GM06990 (cell line): ENCODE measurements around the gene KCNH5.

ENCODE experiments used
- DNase-seq: peaks from one replicate; pipeline ENCODE4 v3.0.0-alpha.2; 2011; ENCODE audit not compliant: insufficient read length; ENCODE audit errors: extremely low read depth
- H3K27me3 ChIP-seq: replicated peaks from 2 replicates; pipeline ENCODE4 v1.6.0; 2011; ENCODE audit warnings: low read length; ENCODE audit not compliant: control insufficient read depth, insufficient read depth
- H3K36me3 ChIP-seq: 2 replicates; pipeline ENCODE4 v1.5.1; 2011; ENCODE audit warnings: low read length; ENCODE audit not compliant: control insufficient read depth, insufficient read depth
- H3K4me3 ChIP-seq: replicated peaks from 2 replicates; pipeline ENCODE4 v1.5.1; 2011; ENCODE audit warnings: low read depth, mild to moderate bottlenecking, control low read depth, low read length
- CTCF ChIP-seq: IDR thresholded peaks from 2 replicates; pipeline ENCODE4 v1.5.1; 2011; ENCODE audit warnings: low read length, control low read depth, mild to moderate bottlenecking, inconsistent platforms; ENCODE audit not compliant: insufficient read depth, poor library complexity, severe bottlenecking

KCNH5 gene

GRCh38 chr14:62662811-62663455 is 382.3 kb downstream of the KCNH5 start:
- Histone ChIP-seq H3K27me3 (no peaks in the 10 kb centered on the region), H3K36me3 (no peaks in the 10 kb centered on the region), H3K4me3 (no peak overlapping the region)
- TF ChIP-seq CTCF, result no peak
- no peak for DNase-seq

GRCh38 chr14:62661818-62662217 is 383.4 kb downstream of the KCNH5 start:
- Histone ChIP-seq H3K4me3 (no peak overlapping the region), H3K27me3 (no peaks in the 10 kb centered on the region), H3K36me3 (no peaks in the 10 kb centered on the region)
- no peak for TF ChIP-seq CTCF
- no peak for DNase-seq

- H3K27me3 ChIP-seq, result no peaks in the 10 kb centered on the region
- H3K4me3 ChIP-seq, result no peak overlapping the region
- H3K36me3 ChIP-seq, result no peaks in the 10 kb centered on the region
- DNase-seq, result no peak
- no peak for TF ChIP-seq CTCF
These were observed 386.6 kb downstream of the KCNH5 start for GRCh38 chr14:62658631-62659030.

- Histone ChIP-seq H3K36me3 (no peaks in the 10 kb centered on the region), H3K27me3 (no peaks in the 10 kb centered on the region), H3K4me3 (no peak overlapping the region)
- no peak for DNase-seq
- TF ChIP-seq CTCF, result no peak
These were observed 387.9 kb downstream of the KCNH5 start for GRCh38 chr14:62657376-62657775.

GRCh38 chr14:62655166-62655565 is 390.1 kb downstream of the KCNH5 start:
- DNase-seq, result no peak
- TF ChIP-seq CTCF, result no peak
- Histone ChIP-seq H3K36me3 (no peaks in the 10 kb centered on the region), H3K4me3 (no peak overlapping the region), H3K27me3 (no peaks in the 10 kb centered on the region)

- DNase-seq, result no peak
- Histone ChIP-seq H3K4me3 (no peak overlapping the region), H3K27me3 (no peaks in the 10 kb centered on the region), H3K36me3 (no peaks in the 10 kb centered on the region)
- no peak for TF ChIP-seq CTCF
These were observed 390.6 kb downstream of the KCNH5 start for GRCh38 chr14:62654641-62655040.
